SW480 (cell line): ENCODE data around the gene RASA4B.
A peak's percentile ranks its signal among the peaks of the same experiment; 100 is the strongest.

Source experiments
- DNase-seq: peaks from one replicate; pipeline ENCODE4 v3.0.0-alpha.2; 2016; ENCODE audit warnings: low spot score

Gene RASA4B

DNA sequence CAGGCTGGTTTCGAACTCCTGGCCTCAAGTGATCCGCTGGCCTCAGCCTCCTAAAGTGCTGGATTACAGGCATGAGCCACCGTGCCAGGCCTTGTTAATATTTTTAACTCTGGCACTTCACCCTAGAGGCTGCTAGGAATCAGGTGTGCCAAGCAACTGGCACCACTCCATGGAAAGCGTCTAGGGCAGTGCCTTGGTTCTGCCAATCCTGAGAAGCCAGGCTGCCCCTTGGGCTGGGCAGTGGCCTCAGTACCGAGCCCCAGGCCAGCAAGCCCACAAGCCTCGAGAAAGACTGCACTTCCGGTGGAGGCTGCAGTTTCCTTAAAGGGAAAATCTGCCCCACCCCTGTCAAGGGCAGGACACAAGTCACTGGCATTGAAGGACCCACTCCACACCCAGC, 64.3 kb downstream of the RASA4B start:
- DNase-seq: no peak

DNA sequence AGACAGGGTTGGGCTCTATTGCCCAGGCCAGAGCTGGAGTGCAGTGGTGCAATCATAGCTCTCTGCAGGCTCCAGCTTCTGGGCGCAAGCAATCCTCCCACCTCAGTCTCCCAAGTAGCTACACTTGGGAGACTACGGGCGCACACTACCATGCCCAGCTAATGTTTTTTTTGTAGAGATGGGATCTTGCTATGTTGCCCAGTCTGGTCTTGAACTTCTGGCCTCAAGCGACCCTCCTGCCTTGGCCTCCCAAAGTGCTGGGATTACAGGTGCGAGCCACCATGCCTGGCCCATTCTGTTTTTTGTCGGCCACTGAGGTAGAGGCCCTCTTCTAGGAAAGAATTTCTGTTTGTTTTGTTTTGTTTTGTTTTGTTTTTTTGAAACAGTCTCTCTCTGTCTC, 65.1 kb downstream of the RASA4B start:
- DNase-seq: no peak

GRCh38 chr7:102451371-102452054, 66.1 kb downstream of the RASA4B start:
- DNase-seq: no peak

GRCh38 chr7:102450242-102450641, 67.3 kb downstream of the RASA4B start:
- peak; percentile 57 for DNase-seq

DNA sequence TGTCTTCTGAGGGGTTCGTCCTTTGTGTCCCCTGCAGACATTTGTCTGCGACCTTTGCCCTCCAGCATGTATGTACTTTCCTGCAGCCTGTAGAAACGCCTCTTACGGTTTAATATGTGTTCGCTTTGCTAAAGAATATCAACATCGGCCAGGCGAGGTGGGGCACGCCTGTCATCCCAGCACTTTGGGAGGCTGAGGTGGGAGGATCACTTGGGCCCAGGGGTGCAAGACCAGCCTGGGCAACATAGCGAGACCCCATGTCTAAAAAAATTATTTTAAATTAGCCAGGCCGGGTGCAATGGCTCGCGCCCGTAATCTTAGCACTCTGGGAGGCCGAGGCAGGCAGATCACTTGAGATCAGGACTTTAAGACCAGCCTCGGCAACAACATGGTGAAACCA, 68.4 kb downstream of the RASA4B start:
- no peak for DNase-seq

DNA sequence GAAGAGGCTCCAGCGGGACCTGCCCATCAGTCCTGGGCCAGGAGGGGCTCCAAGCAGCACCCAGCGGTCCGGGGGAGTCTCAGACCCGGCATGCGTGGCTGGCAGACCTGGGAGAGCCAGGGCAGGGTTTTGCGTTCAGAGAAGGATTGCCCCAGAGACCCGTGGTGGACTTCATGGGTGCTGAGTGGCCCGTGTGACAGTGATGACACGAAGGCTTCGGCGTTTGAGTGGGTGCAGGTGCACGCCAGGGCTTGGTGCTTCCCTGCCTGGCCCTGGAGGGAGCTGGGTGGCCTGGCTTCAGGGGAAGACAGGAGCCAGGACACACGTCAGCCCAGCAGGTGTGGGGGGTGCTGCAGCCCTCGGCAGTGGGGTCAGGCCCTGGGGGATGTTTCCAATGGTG, 70.3 kb downstream of the RASA4B start:
- DNase-seq: no peak

DNA sequence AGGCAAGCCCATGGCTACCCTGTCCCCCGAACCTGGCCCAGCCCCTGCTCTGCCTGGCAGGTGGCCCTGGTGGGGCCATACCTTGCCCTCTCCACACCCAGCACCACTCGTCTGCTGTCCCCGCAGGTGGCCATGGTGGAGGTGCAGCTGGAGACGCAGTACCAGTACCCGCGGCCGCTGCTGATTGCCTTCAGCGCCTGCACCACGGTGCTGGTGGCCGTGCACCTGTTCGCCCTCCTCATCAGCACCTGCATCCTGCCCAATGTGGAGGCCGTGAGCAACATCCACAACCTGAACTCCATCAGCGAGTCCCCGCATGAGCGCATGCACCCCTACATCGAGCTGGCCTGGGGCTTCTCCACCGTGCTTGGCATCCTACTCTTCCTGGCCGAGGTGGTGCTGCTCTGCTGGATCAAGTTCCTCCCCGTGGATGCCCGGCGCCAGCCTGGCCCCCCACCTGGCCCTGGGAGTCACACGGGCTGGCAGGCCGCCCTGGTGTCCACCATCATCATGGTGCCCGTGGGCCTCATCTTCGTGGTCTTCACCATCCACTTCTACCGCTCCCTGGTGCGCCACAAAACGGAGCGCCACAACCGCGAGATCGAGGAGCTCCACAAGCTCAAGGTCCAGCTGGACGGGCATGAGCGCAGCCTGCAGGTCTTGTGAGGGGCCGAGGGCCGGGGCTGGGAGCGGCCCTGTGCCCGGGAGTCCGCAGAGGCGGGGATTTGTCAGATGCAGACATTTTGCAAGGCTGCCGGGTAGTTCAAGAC, 71.0 kb downstream of the RASA4B start:
- DNase-seq: no peak

GRCh38 chr7:102445674-102446071, 71.9 kb downstream of the RASA4B start:
- no peak for DNase-seq

DNA sequence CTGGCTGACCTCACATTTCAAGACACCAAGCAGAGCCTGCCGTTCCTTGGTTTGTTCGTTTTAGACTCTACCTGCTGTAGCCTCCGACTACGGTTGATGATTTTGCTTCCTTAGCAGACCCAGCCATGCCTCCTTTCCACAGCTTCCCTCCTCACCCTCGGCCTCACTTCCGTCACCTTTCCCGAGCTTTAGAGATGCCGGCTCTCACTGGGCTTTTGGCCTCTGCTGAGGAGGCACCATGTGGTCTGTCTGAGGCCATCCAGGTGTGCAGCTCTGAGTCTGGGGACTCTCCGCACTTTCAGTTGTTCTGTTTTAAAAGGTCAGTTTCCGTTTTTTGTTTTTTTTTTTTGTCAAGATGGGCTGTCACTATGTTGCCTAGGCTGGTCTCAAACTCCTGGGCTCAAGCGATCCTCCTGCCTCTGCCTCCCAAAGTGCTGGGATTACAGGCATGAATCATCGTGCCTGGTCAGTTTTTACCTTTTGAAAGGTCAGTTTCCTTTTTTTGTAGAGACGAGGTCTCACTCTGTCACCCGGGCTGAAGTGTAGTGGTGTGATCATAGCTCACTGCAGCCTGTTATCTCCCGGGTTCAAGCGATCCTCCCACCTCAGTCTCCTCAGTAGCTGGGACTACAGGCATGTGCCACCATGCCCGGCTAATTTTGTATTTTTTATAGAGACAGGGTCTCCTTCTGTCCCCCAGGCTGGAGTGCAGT, 72.5 kb downstream of the RASA4B start:
- DNase-seq: no peak

DNA sequence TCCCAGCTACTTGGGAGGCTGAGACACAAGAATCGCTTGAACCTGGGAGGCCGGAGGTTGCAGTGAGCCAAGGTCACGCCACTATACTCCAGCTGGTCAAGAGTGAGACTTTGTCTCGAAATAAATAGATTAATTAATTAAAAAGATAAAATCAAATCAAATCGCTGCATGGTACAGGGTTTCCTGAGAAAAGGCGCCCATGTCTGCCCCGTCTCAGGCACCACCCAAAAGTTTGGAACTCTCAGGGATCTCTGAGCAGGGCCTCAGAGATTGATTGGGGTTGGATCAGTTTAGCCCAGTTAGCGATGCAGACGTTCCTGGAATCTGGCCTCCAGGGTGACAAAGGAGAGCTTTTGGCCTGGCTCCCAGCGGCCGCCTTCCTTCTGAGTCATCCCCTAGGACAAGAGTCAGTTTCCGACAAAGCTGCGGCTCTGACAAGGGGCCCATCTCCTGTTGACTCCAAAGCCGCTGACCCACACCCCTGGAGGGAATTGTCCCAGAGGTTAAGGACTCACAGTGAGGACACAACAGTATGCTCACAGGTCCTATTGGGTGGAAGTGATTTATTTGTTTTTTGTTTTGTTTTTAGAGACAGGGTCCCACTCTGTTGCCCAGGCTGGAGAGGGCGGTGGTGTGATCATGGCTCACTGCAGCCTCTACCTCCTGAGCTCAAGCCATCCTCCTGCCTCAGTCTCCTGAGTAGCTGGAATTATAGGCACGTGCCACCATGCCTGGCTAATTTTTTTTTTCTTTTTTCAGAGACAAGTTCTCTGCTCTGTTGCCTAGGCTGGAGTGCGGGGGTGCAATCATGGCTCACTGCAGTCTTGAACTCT, 77.4 kb downstream of the RASA4B start:
- peak; percentile 67 for DNase-seq

DNA sequence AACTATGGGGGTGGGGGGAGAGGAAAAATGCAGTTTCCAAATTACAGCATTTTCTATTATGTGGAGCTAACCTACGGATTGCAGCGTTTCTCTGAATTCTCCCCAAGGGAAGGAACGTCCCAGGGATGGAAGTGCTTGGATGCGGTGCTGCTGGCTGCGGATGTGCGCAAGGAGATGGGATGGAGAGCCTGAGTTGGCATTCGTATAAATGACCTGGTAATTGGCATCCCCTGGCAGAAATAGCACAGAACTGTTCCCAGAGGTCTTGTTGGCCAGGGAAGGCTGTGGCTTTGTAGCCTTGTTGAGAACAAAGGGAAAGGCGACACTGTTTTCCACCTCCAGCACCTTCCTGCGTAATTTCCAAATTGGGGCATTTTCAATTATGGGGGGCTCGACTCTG, 81.5 kb downstream of the RASA4B start:
- DNase-seq: no peak

DNA sequence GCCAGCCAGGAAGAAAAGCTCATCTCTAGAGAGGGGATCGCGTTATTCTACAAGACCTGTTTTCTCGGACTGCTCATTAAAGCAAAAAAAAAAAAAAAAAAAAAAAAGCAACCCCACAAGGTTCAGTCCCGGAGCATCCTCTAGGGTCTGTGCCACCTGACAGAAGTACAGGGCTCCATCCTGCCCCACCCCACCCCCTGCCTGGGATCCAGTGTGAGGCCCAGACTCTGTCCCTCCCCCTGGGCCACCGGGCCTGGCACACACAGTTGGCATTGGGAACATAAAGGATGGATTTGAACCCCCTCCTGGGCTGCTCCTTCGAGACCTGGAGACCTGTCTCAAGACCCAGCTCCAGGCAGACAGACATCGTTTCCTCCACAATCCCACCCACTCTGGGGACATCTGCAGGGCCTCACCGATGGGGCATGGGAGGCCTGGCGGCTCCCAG, 83.5 kb downstream of the RASA4B start:
- DNase-seq: no peak

- peak; percentile 76 for DNase-seq
These were observed 84.1 kb downstream of the RASA4B start, which contains the start of gene ORAI2 for GRCh38 chr7:102433219-102434038. Gene ORAI2, plus strand, starts transcription at chr7:102433575. Its CDS starts 5,382 bp downstream, at chr7:102438957.
